ENCODE measurements around the gene SH3BP5L.

DNA sequence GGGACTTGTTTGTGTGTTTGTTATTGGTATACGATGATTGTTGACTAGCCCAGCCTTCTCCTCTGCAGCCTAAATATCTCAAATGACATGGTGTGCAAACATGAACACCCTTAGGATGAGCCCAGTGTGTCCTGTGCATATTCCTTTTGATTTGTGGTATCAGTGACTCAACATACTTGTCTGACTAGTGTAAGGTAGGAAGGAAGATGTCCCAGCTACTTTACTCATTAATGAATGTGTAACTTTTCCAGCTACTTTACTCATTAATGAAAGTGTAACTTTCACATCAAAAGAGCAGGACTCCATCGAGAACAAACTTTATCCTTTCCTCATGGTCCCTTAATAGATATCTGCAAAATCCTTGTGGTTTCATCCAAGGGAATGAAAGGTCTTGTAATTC, 35.9 kb upstream of the SH3BP5L start:
- TF ChIP-seq POLR2AphosphoS5 (IDR thresholded peaks at IDR 0.05) (no peak), POLR2A (IDR thresholded peaks at IDR 0.05) (no peak)
- TF ChIP-seq, protein P1, sequence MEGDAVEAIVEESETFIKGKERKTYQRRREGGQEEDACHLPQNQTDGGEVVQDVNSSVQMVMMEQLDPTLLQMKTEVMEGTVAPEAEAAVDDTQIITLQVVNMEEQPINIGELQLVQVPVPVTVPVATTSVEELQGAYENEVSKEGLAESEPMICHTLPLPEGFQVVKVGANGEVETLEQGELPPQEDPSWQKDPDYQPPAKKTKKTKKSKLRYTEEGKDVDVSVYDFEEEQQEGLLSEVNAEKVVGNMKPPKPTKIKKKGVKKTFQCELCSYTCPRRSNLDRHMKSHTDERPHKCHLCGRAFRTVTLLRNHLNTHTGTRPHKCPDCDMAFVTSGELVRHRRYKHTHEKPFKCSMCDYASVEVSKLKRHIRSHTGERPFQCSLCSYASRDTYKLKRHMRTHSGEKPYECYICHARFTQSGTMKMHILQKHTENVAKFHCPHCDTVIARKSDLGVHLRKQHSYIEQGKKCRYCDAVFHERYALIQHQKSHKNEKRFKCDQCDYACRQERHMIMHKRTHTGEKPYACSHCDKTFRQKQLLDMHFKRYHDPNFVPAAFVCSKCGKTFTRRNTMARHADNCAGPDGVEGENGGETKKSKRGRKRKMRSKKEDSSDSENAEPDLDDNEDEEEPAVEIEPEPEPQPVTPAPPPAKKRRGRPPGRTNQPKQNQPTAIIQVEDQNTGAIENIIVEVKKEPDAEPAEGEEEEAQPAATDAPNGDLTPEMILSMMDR (IDR thresholded peaks at IDR 0.05), result no peak

All from prostate gland (tissue), 2 donors.